Type B pancreatic cell (in vitro differentiated cells): Measurements from ENCODE around the gene KRT82. TPM values are rescaled to one million over a fixed set of nuclear protein-coding genes. Genes with fewer than 3 reads are reported as not detected.

ENCODE experiments used
- DNase-seq: peaks from one replicate; pipeline ENCODE4 v3.0.0; 2021; ENCODE audit warnings: mixed read lengths; ENCODE audit not compliant: unreplicated experiment; ENCODE audit errors: extremely low spot score
- H3K27ac Mint-ChIP-seq: 2 replicates; pipeline ENCODE4 v1.8.0; 2021; ENCODE audit warnings: mild to moderate bottlenecking, mixed read lengths
- H3K27me3 Mint-ChIP-seq: 2 replicates; pipeline ENCODE4 v1.8.0; 2021; ENCODE audit warnings: mixed read lengths
- H3K36me3 Mint-ChIP-seq: 2 replicates; pipeline ENCODE4 v1.8.0; 2021; ENCODE audit warnings: mixed read lengths
- H3K4me1 Mint-ChIP-seq: one replicate; pipeline ENCODE4 v1.8.0; 2021; ENCODE audit warnings: mixed read lengths; ENCODE audit not compliant: unreplicated experiment
- H3K4me3 Mint-ChIP-seq: 2 replicates; pipeline ENCODE4 v1.8.0; 2021; ENCODE audit warnings: mild to moderate bottlenecking, mixed read lengths
- H3K9me3 Mint-ChIP-seq: 2 replicates; pipeline ENCODE4 v1.8.0; 2021; ENCODE audit warnings: mixed read lengths
- CTCF ChIP-seq: fragments of 200-600 bp; sonication (generic); conservative IDR thresholded peaks from 2 replicates; pipeline ENCODE4 v1.5.0; 2021; ENCODE audit warnings: antibody characterized with exemption, mild to moderate bottlenecking
- total RNA-seq: library from RNA; stranded (reverse); gene quantifications from 2 replicates; pipeline ENCODE4 v1.2.1, GENCODE V29; 2021; ENCODE audit warnings: low replicate concordance

Gene KRT82
- total RNA-seq, 1 donor from 2014 or later = not detected

DNA sequence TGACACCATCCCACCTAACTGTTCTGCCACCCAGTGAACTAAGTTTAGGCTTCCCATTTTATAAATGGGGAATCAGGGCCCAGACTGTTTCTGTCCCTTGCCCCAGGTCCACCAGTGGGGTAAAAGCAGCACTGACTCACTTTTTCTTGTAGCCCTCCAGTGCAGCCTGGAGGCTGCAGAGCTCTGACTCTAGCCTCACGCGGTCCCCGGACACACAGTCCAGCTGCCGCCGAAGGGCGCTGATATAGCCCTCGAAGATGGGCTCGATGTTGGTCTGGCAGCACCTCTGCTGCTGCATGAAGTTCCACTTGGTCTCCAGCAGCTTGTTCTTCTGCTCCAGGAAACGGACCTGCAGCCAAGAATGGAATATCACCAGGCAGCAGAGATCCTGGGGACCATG, 2.6 kb downstream of the KRT82 start:
- H3K9me3 Mint-ChIP-seq = no peaks in the 10 kb centered on the region
- H3K27ac Mint-ChIP-seq = no peak overlapping the region
- H3K36me3 Mint-ChIP-seq = no peaks in the 10 kb centered on the region
- TF ChIP-seq CTCF = no peak
- no peaks in the 10 kb centered on the region for H3K4me1 Mint-ChIP-seq
- no peak overlapping the region for H3K4me3 Mint-ChIP-seq
- DNase-seq = no peak
- peaks cover 15% of the 10 kb centered on the region for H3K27me3 Mint-ChIP-seq

- H3K36me3 Mint-ChIP-seq = no peaks in the 10 kb centered on the region
- peaks cover 13% of the 10 kb centered on the region for H3K27me3 Mint-ChIP-seq
- no peak overlapping the region for H3K4me3 Mint-ChIP-seq
- no peaks in the 10 kb centered on the region for H3K4me1 Mint-ChIP-seq
- no peak for DNase-seq
- TF ChIP-seq CTCF = no peak
- H3K27ac Mint-ChIP-seq = no peak overlapping the region
- H3K9me3 Mint-ChIP-seq = no peaks in the 10 kb centered on the region
Measured at GRCh38 chr12:52402873-52403540, 3.1 kb downstream of the KRT82 start.

DNA sequence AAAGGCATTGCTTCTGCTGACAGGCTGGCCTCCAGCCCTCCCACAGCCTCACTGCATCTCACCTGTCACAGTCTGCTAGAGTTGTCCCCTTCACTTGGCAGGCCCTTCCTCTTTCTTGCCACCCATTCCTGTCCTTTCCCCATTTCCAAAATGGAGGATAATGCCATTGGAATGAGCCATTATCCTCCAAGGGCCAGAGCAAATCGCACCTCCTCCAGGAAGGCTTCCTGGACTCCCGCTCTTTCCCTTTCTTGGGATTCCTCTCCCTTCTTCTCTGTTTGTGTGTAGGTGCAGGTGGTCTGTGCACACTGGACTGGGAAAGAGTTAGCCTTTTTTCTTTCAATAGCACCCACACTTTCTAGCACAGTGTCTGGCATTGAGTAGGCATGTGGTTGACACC, 3.8 kb downstream of the KRT82 start:
- no peaks in the 10 kb centered on the region for H3K9me3 Mint-ChIP-seq
- H3K4me1 Mint-ChIP-seq = no peaks in the 10 kb centered on the region
- no peaks in the 10 kb centered on the region for H3K36me3 Mint-ChIP-seq
- no peak overlapping the region for H3K27ac Mint-ChIP-seq
- H3K4me3 Mint-ChIP-seq = no peak overlapping the region
- H3K27me3 Mint-ChIP-seq = peaks cover 16% of the 10 kb centered on the region
- DNase-seq = no peak
- no peak for TF ChIP-seq CTCF

GRCh38 chr12:52401926-52402325, 4.2 kb downstream of the KRT82 start:
- no peak for DNase-seq
- TF ChIP-seq CTCF = no peak
- Mint-ChIP-seq H3K36me3 (no peaks in the 10 kb centered on the region), H3K27me3 (peaks cover 20% of the 10 kb centered on the region), H3K4me1 (no peaks in the 10 kb centered on the region), H3K4me3 (no peak overlapping the region), H3K27ac (no peak overlapping the region), H3K9me3 (no peaks in the 10 kb centered on the region)

- TF ChIP-seq CTCF = no peak
- no peak overlapping the region for H3K4me3 Mint-ChIP-seq
- peaks cover 24% of the 10 kb centered on the region for H3K27me3 Mint-ChIP-seq
- H3K9me3 Mint-ChIP-seq = no peaks in the 10 kb centered on the region
- no peak overlapping the region for H3K27ac Mint-ChIP-seq
- no peaks in the 10 kb centered on the region for H3K36me3 Mint-ChIP-seq
- no peaks in the 10 kb centered on the region for H3K4me1 Mint-ChIP-seq
- no peak for DNase-seq
Measured at GRCh38 chr12:52401526-52401925, 4.6 kb downstream of the KRT82 start.

- Mint-ChIP-seq H3K27ac (no peak overlapping the region), H3K4me1 (no peaks in the 10 kb centered on the region), H3K36me3 (no peaks in the 10 kb centered on the region), H3K4me3 (no peak overlapping the region), H3K9me3 (no peaks in the 10 kb centered on the region), H3K27me3 (peaks cover 29% of the 10 kb centered on the region)
- TF ChIP-seq CTCF = no peak
- no peak for DNase-seq
Measured at GRCh38 chr12:52400906-52401305, 5.2 kb downstream of the KRT82 start.
